GM18868 (cell line): Measurements from ENCODE around the gene DHX58.
A peak's percentile ranks its signal among the peaks of the same experiment; 100 is the strongest.
"Not testable (repeated sequence)": the region's sequence is repeated elsewhere in the genome, so short reads cannot be mapped to it uniquely, and the experiment has no call there.

Experiments
- ATAC-seq: cut with Tn5 transposase; IDR thresholded peaks from one replicate; pipeline ENCODE4 v1.9.1; 2021; ENCODE audit warnings: mild to moderate bottlenecking, moderate library complexity; ENCODE audit not compliant: unreplicated experiment

Gene DHX58

GRCh38 chr17:42112552-42113176 lies at the start of gene DHX58:
DHX58 (minus strand) TSS chr17:42112714; CDS start chr17:42111892, 822 bp downstream.
- ATAC-seq, result peak; percentile 76

DNA sequence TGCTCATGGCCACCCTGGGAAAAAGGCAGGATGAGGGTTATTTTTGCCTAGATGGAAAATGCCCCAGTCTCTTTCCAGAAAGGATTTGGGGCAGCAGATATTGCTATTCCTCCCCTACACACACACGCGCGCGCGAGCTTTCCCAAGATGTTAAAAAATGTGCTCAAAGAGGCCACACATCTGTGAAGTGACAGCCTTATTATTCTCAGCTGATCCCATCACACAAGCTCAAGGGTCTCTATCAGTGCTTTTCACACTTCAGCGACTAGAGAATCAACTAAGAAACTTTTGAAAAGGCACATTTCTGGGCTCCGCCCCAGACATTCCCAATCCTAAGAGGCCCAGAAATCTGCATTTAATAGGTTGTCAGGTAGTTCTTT lies 48.0 kb upstream of the DHX58 start:
- no peak for ATAC-seq

DNA sequence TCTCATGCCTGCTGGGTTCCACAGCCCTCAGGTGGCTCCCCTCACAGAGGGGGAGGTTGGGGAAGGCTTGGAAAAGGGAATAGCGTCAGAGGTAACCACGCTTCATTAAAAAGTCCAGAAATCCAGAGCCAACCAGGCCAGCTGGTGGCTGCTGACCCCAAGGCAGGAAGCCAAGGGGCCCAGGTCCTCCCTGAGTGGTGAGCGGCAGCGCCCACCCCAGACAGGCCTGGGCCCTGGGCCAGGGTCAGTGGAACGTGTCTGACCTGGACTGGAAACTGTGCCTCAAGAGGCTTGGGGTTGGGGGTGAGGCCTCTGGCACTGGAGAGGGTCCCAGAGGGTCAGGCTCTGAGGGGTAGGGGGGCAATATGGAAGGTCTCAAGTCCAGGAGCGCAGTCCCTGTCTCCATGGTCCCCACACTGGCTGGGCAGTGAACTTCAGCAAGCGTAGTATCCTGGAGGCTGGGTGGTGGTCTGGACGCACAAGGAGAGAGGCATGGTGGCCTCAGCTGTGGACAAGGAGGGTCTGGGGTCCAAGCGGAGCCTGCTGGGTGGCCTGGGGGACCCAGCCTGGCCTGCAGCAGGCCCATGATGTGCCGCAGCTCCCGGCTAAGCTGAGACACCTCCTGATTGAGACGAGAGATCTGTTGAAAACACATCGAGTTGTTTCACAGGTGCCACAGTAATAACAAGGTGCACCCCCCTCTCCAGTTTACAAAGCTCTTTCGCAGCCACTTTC lies 47.4 kb upstream of the DHX58 start:
- ATAC-seq, result no peak

GRCh38 chr17:42155614-42156045 lies 43.1 kb upstream of the DHX58 start:
- no peak for ATAC-seq

DNA sequence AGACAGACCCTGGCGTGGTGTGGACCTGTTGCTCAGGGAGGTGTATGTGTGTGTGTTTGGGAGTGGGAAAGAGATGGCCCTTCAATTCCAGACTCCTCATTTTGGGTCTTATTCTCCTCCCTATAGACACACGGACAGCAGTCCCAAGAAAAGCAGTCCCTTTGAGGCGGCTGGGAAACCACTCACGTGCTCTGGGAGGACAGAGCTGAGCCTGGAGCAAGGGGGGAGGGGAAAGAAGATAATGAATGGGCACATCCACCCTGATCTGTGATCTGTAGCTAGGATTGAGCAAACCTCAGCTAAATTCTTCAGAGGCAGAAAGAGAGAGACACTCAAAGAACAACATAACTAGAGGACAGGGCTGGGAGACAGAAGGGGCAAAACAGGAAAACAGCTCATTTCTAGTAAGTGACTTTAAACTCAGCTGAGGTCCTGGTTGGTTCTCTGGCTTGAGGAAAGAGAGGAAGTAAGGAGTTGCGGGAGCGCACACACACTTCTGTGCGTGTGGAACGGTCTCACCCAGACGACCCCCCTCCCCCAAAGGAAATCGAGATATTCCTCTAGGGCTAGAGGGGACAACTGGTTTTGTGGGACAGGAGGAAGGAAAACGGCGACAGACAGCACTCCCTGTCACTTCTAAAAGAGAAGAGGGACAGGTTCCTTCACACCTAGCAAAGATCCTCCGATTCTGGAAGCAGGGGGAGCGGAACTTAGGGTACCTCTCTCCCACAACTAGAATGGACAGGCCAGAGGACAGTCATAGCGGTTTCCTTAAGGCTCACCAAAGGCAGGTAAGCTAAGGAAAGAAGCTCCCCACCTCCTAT lies 41.6 kb upstream of the DHX58 start:
- ATAC-seq, result no peak

DNA sequence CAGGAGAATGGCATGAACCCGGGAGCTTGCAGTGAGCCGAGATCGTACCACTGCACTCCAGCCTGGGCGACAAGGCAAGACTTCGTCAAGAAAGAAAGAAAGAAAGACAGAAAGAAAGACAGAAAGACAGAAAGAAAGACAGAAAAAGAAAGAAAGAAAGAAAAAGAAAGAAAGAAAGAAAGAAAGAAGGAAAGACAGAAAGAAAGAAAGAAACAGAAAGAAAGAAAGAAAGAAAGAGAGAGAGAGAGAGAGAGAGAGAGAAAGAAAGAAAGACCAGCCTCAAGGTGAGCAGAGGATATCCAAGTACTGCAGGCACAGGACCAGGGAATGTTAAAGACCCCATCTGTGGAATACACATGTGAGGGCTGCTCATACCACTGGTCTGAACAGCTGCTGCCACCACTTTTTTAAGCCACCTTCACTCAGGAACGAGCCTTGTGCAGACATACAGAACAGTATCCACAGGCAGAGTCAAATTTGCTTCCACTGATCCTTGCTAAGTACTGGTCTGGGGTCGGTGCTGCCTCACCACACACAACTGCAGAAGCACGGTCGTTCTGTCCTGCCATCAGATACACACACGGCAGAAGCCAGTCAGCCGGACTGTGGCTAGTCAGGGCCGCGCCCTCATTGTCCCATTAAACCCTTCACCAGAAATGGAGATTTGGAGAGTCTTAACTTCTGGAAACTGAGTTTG lies 34.5 kb upstream of the DHX58 start:
- ATAC-seq, result no peak

DNA sequence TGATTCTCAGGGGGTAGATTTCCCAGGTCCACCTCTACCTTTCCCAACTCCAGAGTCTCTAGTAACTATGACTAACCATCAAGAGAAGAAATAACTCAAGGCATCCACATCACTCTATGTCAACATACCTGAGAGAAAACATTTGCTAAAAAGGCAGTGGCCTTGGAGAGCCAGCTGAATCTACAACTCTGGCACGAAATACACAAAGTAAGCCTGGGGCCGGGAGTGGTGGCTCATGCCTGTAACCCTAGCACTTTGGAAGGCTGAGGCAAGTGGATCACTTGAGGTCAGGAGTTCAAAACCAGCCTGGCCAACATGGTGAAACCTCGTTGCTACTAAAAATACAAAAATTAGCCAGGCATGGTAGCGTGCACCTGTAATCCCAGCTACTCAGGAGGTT lies 30.6 kb upstream of the DHX58 start:
- not testable (repeated sequence) for ATAC-seq

DNA sequence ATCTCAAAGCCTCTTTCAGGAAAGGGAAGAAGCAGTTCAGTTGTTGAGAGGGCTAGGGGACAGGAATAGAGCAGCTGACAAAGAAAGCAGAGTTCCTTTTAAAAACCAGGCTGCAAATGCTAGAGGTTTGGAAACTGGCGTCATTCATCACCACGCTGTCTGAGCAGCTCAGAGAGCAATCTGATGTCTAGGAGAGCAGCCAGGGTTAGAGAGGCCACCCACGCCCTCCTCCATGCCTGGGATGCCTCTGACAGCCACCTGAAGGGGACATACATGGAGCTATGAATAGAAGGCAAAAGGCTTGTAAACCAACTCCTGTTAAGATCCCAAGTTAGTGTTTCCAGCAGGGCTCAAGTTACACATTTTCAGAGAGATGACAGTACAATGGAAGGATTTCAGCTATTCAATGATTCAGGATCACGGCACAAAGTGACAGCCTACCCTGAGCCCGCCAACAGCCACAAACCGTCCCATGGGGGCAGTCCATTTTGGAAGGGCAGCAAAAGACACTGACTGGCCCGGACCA lies 29.9 kb upstream of the DHX58 start:
- ATAC-seq, result no peak

GRCh38 chr17:42141382-42141781 lies 28.9 kb upstream of the DHX58 start:
- no peak for ATAC-seq

GRCh38 chr17:42140690-42141089 lies 28.2 kb upstream of the DHX58 start:
- not testable (repeated sequence) for ATAC-seq

DNA sequence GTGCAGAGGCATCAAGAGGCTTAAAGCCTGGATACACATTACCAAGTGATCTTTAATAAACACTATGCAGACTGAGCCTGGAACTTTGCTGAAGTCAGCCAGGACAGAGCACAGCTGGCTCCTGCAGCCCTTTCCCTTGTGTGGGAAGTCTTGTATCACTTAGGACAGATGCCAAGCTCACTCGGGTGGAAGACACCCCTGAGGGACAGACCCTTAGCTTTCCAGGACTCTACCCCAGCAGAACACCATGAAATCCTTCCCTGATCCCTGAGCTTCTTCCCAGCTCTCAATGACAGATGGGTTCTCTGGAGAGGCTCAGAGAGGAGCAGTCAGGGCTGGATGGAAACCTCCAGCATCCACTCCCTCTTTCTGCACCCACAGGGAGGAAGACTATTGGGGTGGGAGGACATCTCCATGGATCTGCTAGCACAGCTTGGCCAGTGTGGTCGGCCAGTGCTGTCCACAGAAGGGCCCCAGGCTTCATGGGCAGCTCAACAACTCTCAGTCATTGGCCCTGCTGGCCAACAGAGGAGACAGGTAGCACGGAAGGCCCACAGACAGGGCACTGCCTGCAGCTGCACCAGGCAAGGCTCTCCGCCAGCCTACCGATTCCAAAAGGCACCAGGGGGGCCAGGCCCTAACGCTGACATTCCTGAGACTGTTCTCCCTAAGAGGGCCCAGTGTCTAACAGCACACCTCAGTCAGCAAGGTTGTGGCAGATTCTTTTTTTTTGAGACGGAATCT lies 26.4 kb upstream of the DHX58 start:
- no peak for ATAC-seq

GRCh38 chr17:42136654-42137051 lies 24.1 kb upstream of the DHX58 start:
- no peak for ATAC-seq

- ATAC-seq, result no peak
Observed at GRCh38 chr17:42135664-42136653, 23.4 kb upstream of the DHX58 start.

GRCh38 chr17:42135151-42135550 lies 22.6 kb upstream of the DHX58 start:
- ATAC-seq, result no peak

- peak; percentile 56 for ATAC-seq
Observed at GRCh38 chr17:42133461-42134041, 21.0 kb upstream of the DHX58 start.

- ATAC-seq, result no peak
Observed at GRCh38 chr17:42132941-42133340, 20.4 kb upstream of the DHX58 start.

GRCh38 chr17:42131981-42132432 lies 19.5 kb upstream of the DHX58 start:
- no peak for ATAC-seq

- no peak for ATAC-seq
Observed at GRCh38 chr17:42131232-42131631, 18.7 kb upstream of the DHX58 start.
